Fibroblast of the conjunctiva (primary cell): ENCODE measurements around the gene ZFHX2.
A peak's percentile ranks its signal among the peaks of the same experiment; 100 is the strongest.

ENCODE experiments used
- DNase-seq: peaks from one replicate; pipeline ENCODE4 v3.0.0-alpha.2; 2010; ENCODE audit warnings: low read depth

ZFHX2 gene

GRCh38 chr14:23572836-23573235 lies 21.3 kb upstream of the ZFHX2 start:
- no peak for DNase-seq

DNA sequence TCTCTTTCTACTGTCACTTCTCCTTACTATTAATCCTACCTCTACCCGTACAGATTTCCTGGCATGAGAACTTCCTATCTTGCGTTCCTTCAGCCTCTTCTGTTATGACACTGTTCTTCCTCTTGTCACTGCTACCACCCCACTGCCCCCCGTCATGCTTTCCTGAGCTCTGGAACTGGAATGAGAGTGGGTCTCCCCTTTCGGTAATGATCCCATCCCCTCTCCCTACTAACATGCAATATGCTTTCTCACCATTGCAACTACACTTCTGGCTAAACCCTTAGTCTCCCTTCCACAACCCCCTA lies 20.9 kb upstream of the ZFHX2 start:
- DNase-seq: no peak

DNA sequence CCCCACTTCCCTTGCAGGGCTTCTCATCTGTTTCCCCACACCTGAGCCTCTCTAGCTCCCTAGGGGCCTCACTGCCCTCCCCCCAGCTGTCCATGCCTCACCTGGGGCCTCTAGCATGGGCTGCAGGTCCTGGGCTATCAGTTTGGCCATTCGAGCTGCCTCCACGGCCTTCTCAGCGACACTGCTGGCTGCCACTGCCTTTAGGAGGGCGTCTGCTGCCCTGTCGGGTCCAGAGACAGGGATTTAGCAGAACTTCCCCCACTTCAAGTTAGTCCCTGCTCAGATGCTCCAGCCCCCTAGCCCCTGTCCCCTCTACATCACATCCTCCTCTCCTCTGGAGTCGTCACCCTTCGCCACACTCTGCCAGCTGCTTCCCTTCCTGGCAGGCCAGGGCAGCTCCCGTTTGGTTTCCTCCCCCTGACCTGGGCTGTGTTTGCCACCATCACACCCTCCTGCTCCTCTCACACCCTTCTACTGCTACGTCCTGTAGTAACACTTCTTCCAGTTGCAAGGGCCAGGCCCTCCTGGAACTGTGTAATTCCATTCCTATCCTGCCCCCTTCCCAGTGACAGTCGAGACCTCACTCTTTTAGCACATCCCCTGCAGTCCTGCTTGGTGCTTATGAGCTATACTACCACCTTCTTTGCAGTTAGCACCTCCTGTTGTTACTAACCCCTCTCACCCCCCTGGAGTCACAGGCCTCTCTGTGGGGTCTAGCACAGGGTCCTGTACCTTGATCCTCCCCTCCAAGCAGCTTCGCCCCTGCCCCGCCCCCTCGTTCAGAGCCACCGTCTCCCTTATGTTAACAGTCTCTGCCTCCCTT lies 20.3 kb upstream of the ZFHX2 start:
- DNase-seq: no peak

DNA sequence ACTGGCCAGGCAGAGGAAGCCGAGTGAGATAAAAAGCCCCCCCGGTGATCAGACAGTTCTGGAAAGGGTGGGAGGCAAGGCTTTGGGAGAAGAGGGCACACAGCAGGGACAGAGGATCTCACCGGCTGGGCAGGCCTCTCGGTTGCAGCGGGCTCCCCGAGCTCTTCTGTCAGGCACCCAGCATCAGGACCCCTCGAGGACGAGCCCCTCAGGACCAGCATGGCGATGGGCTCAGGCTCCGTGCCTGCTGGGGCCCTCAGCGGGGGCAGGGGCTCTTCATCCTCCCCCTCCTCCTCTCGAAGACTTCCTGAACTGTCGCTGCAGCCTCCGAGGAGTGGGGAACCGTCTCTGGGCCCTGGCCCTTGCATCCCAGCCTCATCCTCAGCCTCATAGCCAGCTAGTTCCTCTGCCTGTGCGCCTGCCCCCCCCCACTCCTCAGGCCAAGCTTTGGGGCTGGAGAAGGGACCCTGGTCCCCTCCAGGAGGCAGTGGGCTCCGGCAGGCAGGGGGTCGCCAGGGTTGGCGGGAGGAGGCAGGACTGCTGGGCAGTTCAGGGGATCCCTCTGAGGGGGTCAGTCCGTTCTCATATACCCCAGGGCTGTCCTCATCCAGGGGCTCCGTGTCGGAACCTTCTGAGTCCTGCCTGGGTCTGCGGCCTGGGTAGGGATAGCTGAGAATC lies 19.4 kb upstream of the ZFHX2 start:
- no peak for DNase-seq

GRCh38 chr14:23569443-23570151 lies 18.0 kb upstream of the ZFHX2 start:
- no peak for DNase-seq

GRCh38 chr14:23568600-23569331 lies 17.2 kb upstream of the ZFHX2 start:
- no peak for DNase-seq

GRCh38 chr14:23568021-23568599 lies 16.5 kb upstream of the ZFHX2 start:
- no peak for DNase-seq

DNA sequence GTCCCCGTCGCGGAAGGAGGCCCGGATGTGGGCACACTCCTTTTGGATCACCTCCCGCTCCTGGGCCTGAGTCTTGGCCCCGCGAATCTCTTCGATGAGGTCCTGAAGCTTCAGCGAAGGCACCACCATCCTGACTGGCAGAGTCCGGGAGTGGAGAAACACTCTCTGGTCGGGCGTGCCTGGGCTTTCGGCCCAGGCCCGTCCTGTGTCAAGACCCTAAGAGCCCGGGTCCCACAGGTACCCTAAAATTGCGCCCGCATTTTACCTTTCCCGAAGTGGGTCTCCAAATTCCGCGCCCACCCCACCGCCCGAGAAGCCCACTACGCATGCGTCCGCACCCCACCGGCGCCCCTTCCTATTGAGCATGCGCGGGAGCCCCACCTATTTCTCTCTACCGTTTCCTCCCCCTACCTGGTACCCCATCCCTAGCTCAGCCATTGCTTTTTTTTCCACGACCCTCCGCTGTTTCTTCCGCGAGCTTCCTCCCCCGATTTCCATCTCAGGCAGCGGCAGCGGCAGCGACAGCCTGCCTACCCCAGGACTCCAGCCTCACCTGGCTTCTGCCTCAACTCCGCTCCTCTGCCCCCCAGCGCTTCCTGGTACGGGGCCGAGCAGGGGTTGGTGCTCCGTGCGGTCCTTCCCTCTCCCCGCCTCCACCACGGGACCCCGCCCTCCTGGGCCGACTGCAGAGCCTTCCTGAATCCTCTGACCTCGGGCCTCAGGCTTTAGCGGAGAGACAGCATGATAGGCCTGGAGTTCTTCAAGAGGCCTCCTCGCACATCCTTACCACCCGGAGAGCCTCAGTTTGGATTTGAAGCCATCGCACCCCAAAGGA lies 15.8 kb upstream of the ZFHX2 start, which contains the start of gene AP1G2:
Gene AP1G2 (minus strand): TSS at position 606 of the 835 bp plus-strand sequence. CDS start 477 bp downstream, at position 129.
- peak; percentile 50 for DNase-seq

DNA sequence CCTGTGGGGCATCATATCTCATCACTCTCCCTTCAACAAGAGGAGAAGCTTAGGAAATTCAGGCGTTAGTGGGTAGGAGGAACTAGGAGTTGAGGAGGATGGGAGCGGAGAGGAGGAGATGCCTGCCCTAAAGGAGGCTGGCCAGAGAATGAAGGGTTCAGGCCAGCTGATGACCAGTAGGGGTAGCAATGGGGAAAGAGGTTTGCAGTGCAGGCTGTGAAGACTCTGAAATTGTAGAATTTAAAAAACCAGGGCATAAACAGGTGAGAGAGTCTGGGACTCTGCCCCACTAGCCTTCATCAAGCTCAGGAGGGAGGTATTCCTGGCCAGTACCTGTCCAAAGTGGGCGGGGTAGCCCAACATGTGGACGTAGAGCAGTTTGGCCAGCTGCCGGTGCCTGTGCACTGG lies 15.2 kb upstream of the ZFHX2 start:
- no peak for DNase-seq

- no peak for DNase-seq
Measured at GRCh38 chr14:23566112-23566777, 14.7 kb upstream of the ZFHX2 start.

DNA sequence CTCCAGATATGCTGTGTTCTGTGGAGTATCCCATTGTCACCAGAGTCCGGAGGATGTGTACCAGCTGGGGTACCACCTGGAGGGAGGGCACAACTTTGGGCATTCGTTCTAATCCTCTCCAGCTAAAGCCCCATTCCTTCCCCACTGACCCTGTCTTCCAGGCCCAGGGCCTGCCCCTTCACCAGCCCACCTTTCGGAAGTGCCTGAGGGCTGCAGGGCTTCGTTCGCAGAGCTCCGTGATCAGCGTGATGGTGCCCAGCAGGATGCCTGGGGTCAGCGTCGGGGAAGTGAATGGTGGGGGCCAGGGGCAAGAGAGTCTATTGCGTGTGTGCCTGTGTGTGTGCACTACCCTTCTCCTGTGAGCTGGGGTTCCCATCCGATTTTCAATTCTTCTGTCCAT lies 14.1 kb upstream of the ZFHX2 start:
- no peak for DNase-seq

DNA sequence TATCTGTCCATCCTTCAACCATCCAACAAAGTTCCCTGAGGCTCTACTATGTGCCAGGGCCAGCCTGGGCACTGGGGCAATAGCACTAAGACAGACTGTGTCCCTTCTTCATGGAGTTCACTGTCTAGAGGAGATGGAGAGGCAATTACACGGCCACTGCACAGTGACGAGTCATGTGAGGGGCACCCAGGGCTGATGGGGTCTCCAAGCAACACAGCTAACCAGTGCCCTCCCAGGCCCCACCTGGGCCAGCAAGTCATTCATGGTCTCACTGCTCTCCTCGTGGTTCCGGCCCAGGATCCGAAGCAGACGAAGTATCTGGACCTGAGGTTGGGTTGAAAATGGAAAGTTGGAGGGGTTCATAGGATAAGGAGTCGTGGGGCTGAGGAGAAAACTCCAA lies 13.3 kb upstream of the ZFHX2 start:
- no peak for DNase-seq

GRCh38 chr14:23564181-23564812 lies 12.7 kb upstream of the ZFHX2 start:
- DNase-seq: no peak

GRCh38 chr14:23563473-23564180 lies 12.1 kb upstream of the ZFHX2 start:
- no peak for DNase-seq

- no peak for DNase-seq
Measured at GRCh38 chr14:23562822-23563472, 11.4 kb upstream of the ZFHX2 start.

DNA sequence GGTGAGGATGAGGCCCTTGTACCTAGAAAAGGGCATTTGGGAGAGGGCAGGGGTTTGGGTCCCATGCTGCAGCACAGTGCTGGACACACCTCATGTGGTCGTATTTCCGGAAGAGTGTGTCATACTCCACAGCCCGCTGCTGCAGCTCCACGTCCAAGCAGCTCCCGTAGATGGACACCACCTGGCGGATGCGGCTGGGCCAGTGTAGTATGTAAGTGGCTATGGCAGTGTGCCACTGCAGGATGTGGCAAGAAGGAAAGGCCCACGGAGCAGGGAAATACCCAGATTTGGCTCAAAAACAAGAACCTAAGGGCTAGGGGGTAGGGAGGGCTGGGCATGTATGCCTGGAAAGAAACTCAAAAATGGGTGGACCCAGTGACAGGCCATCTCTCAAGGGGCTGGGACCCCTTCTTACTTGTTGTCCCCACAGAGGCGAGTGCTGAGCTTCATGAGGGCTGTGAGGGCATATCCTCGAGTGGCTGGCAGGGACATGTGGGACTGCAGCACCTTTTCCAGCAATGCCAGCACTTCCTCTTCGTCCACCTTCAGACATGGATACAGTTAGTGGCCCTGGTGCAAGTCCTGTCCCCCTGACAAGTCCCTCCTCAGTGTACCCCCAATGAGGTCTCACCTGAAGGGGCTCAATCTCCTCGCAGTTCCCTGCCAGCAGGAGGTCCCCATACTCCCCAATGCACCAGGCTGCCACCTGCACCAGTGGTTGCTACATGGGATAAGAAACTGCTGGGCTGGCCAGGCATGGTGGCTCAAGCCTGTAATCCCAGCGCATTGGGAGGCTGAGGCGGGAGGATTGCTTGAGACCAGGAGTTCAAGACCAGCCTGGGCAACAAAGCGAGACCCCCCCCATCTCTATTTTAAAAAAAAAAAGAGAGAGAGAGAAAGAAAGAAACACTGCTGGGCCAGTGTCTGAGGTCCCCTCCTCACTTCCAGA lies 10.6 kb upstream of the ZFHX2 start:
- no peak for DNase-seq

GRCh38 chr14:23561259-23561658 lies 9.7 kb upstream of the ZFHX2 start:
- no peak for DNase-seq
